Mesenteric fat pad (tissue), 1 donor: ENCODE data around the gene SV2B. TPM values are rescaled to one million over a fixed set of nuclear protein-coding genes. Genes with fewer than 3 reads are reported as not detected.
"Not testable (repeated sequence)": the region's sequence is repeated elsewhere in the genome, so short reads cannot be mapped to it uniquely, and the experiment has no call there.

Experiments used
- DNase-seq: peaks from one replicate; pipeline ENCODE4 v3.0.0-alpha.2; 2020; ENCODE audit warnings: low spot score
- total RNA-seq: library from RNA; stranded (reverse); fragmentation: NEBNext Ultra II Directional; extraction: Animal tissue kit (Norgen Biotek cat#: 25700); gene quantifications from one replicate; pipeline ENCODE4 v1.2.1, GENCODE V29; 2021
- donor health status: DM: yes; HTN: yes; CAD: no.

Gene SV2B
- total RNA-seq, 1 donor from 2014 or later: 8.1 TPM

DNA sequence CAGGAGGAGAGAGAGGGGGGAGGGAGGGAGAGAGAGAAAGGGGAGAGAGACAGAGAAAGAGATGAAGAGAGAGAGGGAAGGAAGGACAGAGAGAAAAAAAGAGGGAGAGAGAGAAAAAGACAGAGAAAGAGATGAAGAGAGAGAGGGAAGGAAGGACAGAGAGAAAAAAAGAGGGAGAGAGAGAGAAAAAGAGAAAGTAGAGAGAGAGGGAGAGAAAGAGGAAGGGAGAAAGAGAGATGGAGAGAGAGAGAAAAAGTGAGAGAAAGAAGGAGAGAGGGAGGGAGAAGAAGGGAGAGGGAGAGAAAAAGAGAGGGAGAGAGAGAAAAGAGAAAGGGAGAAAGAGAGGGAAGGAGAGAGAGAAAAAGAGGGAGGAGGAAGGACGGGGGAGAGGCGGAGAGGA, 204.2 kb downstream of the SV2B start:
- DNase-seq: no peak

DNA sequence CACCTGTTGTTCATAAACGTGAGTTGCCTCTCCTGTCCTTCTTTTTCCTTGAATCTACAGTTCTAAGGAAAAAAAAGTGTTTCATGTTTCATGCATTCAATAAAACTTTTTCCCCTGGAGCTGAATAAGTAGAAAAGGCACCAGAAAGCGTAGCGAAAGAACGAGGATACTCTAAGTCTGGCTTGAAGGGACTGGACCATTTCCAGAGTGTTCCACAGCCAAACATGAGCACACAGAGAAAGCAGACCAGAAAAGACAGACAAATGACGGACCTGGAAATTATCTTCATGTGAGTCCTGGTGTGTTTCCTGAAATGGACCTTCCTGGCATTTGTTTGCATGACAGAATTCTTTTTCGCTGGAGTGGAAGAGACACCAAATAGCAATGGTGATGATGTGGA, 204.7 kb downstream of the SV2B start:
- no peak for DNase-seq

DNA sequence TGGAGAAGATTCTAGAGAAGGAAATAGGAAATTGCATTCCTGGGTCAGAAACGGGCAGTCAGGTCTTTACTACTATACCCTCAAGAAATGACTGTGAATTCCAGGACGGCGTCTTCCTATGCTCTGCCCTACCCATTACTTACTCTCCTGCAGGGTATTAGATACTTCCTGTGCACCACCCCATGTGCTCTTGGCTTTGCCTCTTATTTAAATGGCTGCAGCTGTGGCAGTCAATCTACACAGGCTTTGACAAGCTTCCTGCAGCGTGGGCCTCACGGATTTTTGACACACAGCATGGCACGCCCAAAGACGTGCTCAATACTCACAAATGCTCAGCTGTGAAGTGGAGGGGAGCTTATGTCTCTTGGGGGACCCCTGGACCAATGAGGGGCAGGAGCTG, 206.1 kb downstream of the SV2B start:
- DNase-seq: no peak

DNA sequence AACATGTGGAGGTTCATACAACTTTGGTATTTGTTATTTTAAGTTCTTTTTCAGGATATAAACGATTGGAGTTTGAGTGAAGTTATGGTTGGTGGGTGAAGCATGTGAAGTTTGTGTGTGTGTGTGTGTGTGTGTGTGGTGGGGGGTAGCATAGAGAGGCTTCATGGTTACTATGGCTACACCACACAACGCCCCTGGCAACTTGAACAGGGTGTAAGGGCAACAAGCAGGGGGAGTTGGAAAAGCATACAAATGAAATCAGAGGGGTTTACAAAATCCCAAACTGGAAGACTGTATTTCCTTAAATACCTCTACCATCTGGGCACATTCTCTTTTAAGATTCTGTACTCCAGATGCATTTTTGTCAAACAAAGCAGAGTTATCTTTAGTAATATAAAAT, 207.5 kb downstream of the SV2B start:
- no peak for DNase-seq

DNA sequence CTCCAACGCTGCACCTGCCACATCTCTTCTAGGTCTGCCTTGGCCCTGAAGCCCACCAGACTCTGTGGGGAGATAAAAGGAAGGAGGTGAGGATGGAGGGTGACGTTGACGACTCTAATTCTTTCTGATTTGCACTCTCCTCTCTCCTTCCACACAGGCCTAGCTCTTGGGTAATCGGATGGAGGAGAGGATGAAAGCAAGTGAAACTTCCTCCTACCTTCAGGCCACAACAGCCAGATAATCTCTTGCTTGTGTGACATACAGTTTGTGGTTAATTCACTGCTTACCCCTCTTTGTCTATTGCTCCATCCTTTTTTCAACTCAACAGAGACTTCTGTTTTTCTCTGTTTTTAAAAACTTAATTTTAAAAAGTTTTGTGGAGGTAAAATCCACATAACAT, 208.1 kb downstream of the SV2B start:
- DNase-seq: no peak

DNA sequence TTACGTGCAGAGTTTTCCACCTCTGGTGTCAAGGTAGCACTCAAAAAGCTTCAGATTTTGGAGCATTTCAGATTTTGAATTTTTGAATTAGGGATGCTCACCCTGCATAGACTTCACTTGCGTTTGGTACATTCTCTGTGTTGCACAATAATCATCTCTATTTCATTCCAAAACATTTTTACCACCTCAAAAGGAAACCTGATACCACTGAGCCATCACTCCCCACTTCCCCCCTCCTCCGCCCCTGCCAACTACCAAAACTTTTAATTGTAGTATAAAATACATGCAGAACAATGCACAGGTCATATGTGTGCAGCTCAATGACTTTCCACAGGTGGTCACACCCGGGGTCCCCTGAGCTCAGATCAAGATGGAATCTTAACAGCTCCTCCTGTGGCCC, 208.8 kb downstream of the SV2B start:
- DNase-seq: no peak

DNA sequence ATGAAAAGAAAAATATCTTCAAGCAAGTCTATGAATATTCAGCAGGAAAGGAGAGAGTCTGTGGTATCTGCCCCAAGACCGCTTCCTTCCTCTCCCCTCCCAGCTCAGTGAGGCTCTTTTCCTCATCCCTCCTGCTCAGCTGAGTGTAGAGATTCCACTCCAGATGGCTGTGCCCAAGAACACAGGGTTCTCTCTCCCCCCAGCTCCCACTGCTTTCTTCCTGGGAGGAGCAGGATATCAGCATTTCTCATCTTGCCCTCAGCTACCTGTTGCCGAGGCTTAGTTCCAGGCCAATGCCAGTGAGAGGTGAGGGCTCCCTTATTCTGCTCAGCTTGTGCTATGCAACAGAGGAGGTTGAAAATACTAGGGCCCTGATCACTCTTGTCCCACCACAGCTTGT, 211.9 kb downstream of the SV2B start:
- no peak for DNase-seq

DNA sequence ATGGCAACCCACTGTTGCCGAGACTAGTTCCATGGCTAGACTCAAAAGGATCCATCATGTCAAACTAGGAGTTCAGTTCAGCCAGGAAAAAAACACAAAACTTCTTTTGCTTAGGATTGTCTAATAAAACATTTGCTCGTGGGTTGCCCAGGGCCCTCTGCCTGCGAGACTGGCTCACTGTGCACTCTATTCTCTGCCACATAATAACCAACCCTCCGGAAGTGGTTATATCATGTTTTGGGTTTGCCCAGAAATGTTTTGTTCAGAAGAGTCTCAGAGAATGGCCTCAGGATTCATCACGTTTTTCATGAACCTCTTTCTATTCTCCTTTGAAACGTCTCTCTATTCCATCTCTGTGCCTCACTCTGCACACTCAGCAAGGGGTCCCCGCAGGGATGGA, 216.1 kb downstream of the SV2B start:
- no peak for DNase-seq

DNA sequence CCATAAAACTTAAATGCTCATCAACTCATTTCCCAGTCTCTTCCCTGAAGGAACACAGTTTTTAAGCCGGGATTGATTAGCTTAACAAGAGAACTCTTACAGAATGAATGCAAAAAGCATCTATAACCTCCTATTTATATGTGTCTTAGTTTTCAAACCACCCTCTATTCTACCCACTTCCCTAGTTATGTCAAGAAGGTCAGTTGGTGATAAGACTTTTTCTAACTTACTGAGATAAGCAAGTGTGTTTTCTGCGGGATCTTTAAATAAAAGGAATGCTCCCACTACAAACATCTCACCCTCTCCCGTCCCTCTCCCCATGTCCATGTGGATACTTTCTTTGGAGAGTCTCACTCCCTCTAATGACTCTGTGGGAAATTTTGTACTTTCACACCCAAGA, 218.5 kb downstream of the SV2B start:
- DNase-seq: no peak

DNA sequence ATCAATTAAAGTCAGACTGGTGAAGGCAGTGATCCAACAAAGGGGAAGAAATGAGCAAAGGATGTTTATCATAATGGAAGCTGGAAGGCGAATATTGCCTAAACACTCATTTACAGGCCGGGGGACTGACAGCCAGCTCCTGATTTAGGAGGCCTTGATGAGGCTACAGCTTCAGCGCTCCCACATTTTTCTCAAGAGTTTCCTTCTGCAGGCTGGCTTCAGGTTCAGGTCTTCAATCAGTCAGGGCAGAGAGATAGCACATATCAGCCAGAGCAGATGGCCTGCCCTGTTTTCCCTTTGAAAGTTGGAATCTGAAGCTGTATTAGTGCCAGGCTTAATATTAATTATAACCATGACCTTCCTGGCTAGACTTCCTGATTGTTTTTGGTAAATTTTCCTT, 218.9 kb downstream of the SV2B start:
- DNase-seq: no peak

DNA sequence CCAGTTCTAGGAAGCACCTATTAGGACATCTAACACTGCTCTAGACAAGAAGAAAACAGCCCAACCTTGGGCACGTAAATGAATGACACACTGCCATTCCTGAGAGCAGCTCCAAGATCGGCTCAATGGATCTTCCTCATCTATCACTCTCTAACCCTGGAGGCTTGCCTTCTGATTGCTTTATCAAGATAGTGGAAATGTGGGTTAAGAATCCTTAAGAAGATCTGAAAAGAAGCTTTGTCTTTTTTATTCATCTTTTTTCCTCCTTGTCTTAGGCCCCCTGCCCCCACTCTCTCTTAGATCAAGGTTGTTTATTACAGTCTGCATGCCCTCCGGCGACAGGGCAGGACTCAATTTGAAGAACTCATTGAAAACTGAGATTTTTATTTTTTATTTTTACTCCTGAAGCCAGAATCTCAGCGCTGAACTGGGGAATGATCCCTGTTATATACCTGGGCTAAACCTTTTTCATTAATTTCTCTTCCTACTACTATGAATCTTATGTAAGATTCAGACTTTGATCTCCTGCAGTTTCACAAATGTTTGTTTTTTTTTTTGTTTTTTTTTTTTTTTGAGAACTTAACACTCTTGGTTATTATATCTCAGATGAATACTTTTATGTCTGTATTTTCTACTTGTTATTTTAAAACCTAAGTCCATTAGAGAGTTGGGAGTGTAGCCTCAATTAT, 219.5 kb downstream of the SV2B start:
- no peak for DNase-seq

DNA sequence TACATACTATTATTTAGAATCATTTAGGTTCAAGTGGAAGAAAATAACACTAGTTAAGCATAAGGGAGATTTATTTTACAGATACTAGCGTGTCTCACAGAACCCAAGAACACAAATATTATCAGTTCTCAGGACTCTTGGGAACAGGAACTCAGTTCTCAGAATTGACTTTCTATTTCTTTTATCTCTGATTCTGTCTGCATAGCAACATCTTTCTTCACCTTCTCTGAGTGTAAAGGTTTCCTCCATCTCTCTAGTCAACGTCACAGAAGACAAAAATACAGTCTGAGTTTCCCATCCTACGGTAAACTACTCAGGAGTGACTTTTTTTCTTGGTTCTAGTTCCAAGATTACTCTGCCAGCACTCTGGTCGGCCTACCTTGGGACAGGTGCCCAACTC, 220.0 kb downstream of the SV2B start:
- DNase-seq: no peak

DNA sequence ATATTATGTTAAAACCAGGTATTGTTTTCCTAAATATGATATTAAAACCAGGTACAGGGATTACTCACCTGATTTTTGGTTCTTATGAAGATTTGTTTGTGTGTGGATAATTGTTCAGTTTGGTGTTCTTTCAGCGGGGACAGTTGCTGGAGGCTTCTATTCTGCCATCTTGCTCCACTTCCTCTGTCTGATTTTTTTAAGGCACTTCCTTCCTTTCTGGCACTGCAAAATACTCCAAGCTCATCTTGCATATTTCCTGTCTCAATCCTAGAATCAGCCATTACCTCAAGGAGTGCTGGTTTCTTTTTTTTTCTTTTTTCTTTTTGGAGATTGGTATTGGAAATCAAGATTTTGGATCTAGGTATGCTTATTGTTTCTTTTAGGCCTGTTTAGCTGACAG, 229.9 kb downstream of the SV2B start:
- DNase-seq: no peak

DNA sequence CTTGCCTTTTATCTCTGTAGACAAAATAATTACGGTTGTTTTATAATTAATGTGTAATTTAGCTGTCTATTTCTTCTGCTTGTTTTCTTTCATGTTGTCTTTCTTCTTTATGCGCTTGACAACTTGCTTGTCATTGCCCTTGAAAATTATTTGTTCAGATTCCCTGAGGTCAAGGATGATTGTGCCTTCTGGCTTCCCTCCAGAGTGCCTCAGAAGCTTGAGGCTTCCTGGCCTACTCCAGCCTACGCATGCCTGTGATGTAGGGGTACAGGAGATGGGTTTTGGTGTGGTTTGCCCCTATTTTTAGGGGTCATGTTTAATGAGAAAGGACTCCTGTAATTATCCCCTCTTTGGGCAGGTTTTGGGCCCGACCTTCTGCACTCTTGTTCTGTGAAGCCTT, 231.5 kb downstream of the SV2B start:
- DNase-seq: no peak

DNA sequence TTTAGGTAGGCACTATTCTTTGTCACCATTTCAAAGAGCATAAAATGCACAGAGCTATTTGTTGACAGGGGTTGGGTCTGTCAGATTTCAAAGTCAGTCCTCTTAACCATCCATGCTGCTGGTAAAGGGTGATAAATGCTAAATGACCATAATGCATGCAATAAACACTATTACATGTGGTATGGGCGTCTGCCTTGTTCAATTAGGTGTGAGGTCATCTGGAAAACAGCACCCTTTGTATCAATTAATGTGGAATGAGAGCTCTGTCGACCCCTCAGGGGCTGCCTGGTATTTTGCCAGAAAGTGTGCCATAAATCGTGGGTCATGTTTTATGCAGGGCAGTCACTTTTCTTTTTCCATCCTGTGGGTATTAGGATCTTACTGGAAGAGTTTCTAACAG, 235.6 kb downstream of the SV2B start:
- DNase-seq: no peak

DNA sequence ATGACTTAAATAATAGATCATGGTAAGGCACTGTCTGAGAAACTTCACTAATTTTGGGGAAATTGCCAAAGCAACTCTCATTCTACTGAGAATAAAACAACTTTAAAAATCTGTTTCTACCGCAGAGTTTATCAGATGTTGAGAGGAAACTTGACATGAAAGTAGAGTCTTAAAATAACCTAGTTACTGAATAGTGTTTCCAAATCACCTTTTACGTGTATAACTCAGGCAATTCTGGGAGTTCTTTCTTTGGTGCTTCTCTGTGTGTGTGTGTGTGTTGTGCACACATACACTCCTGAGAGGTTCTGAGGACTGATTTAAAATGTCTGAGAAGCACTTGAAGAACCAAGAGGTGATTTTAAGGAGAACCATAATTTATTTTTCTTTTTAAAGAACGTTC, 236.6 kb downstream of the SV2B start:
- DNase-seq: no peak

DNA sequence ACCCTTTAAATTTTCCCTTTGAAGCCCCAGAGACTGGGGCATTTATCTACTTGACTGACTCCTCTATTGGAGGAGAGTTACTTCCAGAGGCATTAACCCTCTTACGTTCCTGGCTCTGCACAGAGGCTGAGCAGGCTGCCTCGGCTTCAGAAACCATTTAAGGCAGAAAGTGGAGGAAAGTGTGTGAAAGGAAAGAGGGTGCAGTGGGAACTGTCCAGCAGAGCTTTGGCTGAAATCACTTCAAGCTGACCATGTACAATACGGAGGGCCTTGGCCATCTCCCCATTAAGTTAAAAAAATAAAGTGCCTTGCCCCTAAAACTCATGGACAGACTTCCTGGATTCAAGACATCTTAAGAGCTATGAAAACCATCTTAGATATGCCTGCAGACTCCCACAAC, 238.7 kb downstream of the SV2B start:
- DNase-seq: no peak

DNA sequence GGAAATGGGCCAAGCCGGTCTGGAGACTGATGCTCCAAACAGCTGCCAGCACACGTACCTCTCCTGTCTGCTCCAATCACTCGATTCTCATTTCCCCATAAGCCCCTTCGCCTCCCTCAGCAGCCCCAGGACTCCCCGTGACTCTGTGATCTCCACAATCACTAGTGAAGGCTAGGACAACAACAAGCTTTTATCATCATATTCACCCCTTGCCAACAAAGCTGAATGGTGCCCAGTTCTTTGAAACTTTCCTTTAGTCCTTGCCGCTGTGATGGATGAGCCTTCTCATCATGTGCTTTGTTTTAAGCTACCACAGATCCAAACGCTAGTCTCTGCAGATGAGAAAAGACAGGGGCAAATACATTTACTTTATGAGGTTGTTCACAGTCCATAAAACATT, 242.0 kb downstream of the SV2B start:
- DNase-seq: no peak

DNA sequence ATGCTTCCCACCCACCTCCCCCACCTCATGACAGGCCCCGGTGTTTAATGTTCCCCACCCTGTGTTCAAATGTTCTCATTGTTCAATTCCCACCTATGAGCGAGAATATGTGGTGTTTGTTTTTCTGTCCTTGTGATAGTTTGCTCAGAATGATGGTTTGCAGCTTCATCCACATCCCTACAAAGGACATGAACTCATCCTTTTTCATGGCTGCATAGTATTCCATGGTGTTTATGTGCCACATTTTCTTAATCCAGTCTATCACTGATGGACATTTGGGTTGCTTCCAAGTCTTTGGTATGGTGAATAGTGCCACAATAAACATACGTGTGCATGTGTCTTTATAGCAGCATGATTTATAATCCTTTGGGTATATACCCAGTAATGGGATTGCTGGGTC, 244.9 kb downstream of the SV2B start:
- DNase-seq: not testable (repeated sequence)

DNA sequence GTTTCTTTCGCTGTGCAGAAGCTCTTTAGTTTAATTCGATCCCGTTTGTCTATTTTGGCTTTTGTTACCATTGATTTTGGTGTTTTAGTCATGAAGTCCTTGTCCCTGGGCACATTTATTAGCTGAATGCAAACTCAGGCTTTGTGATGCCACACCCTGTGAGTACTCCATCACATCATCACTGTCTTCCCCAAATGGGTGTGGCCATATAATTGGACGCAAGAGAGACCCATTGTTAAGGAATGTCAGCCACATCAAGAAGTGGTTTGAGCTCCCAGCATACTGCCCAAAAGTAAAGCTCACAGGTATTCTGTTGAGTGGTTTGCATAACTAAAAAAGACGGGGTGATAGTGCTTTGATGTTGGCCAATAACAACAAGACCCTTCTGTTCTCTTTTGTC, 245.7 kb downstream of the SV2B start:
- no peak for DNase-seq

DNA sequence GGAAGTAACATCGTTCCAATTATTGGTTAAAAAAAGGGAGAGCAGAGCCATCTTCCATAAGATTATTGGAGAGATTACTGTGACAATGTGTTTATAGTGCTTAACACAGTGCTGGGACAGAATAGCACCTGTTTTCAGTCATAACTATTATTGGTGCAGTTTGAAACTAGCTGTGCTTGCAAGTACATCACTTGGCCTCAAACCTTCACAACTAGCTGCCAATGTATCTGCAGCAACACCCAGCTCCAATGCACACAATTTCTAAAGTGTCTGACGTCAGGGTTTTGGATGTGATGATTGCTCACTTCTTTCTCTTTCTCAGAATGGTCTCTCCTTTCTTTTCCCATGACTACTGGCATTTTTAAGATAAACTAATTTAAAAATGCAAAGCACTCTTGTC, 246.2 kb downstream of the SV2B start:
- DNase-seq: no peak

DNA sequence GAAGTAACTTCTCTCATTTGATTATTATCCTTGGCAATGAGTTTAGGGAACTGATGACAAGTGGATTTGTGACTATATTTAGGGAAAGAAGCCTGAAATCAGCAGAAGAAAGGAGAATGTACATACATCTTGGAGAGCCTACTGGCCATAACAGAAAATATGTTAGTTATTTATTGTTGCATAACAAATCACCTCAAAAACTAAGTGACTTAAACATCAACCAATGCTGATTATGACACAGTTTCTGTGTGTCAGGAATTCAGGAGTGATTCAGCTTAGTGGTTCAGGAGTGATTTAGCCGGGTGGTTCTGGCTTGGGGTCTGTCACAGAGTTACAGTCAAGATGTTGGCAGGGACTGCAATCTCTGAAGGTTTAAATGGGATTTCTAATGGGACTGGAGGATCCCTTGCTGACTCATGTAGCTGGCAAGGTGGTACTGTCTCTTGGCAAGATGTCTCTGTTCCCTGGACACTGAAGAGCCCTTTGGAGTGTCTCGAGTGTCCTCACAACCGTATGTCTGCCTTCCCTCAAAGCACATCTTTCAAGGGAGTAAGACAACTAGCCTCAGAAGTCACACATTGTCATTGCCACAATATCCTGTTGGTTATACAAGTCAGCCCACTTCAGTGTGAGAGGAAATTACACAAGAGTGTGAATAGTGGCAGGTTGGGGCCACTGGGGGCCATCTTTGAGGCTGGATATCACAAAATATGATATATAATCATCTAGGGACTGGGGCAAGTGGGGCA, 248.9 kb downstream of the SV2B start:
- no peak for DNase-seq
